ENCODE data around the gene MMEL1.
"Not testable (repeated sequence)": the region's sequence is repeated elsewhere in the genome, so short reads cannot be mapped to it uniquely, and the experiment has no call there.

Gene MMEL1, protein sequence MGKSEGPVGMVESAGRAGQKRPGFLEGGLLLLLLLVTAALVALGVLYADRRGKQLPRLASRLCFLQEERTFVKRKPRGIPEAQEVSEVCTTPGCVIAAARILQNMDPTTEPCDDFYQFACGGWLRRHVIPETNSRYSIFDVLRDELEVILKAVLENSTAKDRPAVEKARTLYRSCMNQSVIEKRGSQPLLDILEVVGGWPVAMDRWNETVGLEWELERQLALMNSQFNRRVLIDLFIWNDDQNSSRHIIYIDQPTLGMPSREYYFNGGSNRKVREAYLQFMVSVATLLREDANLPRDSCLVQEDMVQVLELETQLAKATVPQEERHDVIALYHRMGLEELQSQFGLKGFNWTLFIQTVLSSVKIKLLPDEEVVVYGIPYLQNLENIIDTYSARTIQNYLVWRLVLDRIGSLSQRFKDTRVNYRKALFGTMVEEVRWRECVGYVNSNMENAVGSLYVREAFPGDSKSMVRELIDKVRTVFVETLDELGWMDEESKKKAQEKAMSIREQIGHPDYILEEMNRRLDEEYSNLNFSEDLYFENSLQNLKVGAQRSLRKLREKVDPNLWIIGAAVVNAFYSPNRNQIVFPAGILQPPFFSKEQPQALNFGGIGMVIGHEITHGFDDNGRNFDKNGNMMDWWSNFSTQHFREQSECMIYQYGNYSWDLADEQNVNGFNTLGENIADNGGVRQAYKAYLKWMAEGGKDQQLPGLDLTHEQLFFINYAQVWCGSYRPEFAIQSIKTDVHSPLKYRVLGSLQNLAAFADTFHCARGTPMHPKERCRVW

DNA sequence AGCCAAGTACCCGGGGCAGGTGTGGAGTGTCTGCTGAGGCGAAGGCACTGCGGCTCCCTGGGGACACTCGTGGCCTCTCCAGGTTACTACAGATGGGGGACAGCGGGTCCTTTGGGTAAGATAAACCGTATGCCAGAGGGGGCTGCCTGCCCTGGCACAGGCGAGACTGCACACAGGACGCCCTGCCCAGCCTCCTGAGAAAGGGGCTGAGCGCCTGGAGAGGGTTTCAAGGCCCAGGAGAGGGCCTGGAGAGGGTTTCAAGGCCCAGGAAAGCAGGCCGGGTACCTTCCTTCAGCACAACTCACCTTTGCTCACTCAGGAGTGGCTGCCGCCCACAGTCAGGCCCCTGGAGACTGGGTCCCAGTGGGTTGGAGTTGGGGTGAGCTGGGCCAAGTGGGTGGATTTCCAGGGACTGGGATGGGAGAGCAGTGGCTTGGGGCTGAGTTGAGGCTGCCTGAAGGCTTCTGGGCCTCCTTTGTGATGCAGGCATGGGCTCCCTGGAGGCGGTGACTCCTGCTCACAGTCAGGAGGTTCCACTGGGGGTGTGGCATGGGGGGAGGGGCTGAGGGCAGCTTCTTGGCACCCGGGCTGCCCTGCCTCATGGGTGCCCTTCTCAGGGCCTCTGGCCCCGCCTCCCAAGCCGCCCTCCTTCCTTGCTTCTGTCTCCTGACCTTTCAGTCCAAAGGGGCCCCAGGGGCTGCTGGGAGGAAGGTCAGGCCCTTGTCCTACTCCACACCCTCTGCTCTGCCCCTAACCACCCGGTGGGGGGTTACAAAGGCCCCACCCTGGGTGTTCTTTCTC lies at the start of gene MMEL1:
MMEL1 (minus strand) TSS at position 456 of the 801 bp plus-strand sequence. CDS start 3,532 bp downstream, outside the sequence.
- no peak for FAIRE-seq

DNA sequence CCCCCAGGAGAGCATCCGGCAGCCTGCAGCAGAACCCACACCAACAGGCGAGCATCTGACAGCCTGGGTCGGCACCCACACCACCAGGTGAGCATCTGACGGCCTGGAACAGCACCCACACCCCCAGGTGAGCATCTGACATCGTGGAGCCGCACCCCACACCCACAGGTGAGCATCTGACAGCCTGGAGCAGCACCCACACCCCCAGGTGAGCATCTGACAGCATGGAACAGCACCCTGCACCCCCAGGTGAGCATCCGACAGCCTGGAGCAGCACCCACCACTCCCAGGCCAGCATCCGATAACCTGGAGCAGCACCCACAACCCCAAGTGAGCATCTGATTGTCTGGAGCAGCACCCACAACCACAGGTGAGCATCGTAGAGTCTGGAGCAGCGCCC lies 43.9 kb upstream of the MMEL1 start:
- FAIRE-seq: not testable (repeated sequence)

DNA sequence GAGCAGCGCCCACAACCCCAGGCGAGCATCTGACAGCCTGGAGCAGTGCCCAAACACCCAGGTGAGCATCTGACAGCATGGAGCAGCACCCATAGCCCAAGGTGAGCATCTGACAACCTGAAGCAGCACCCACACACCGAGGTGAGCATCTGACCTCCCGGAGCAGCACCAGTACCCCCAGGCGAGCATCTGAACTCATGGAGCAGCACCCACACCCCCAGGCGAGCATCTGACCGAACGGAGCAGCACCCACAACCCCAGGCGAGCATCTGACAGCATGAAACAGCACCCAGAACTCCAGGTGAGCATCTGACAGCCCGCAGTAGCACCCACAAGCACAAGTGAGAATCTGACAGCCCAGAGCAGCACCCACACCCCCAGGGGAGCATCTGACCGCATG lies 38.8 kb upstream of the MMEL1 start:
- FAIRE-seq: not testable (repeated sequence)

DNA sequence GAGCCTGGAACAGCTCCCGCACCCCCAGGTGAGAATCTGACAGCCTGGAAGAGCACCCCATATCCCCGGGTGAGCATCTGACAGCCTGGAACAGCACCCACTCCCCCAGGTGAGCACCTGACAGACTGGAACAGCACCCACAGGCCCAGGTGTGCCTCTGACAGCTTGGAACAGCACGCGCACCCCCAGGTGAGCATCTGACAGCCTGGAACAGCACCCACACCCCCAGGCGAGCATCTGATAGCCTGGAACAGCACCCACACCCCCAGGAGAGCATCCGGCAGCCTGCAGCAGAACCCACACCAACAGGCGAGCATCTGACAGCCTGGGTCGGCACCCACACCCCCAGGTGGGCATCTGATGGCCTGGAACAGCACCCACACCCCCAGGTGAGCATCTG lies 27.0 kb upstream of the MMEL1 start:
- not testable (repeated sequence) for FAIRE-seq

DNA sequence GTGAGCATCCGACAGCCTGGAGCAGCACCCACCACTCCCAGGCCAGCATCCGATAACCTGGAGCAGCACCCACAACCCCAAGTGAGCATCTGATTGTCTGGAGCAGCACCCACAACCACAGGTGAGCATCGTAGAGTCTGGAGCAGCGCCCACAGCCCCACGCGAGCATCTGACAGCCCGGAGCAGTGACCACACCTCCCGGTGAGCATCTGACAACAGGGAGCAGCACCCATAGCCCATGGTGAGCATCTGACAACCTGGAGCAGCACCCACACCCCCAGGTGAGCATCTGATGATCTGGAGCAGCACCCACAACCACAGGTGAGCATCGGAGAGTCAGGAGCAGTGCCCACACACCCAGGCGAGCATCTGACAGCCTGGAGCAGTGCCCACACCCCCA lies 25.1 kb upstream of the MMEL1 start:
- not testable (repeated sequence) for FAIRE-seq

DNA sequence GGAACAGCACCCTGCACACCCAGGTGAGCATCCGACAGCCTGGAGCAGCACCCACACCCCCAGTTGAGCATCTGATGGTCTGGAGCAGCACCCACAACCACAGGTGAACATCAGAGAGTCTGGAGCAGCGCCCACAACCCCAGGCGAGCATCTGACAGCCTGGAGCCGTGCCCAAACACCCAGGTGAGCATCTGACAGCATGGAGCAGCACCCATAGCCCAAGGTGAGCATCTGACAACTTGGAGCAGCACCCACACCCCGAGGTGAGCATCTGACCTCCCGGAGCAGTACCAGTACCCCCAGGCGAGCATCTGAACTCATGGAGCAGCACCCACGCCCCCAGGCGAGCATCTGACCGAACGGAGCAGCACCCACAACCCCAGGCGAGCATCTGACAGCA lies 24.3 kb upstream of the MMEL1 start:
- FAIRE-seq: not testable (repeated sequence)

DNA sequence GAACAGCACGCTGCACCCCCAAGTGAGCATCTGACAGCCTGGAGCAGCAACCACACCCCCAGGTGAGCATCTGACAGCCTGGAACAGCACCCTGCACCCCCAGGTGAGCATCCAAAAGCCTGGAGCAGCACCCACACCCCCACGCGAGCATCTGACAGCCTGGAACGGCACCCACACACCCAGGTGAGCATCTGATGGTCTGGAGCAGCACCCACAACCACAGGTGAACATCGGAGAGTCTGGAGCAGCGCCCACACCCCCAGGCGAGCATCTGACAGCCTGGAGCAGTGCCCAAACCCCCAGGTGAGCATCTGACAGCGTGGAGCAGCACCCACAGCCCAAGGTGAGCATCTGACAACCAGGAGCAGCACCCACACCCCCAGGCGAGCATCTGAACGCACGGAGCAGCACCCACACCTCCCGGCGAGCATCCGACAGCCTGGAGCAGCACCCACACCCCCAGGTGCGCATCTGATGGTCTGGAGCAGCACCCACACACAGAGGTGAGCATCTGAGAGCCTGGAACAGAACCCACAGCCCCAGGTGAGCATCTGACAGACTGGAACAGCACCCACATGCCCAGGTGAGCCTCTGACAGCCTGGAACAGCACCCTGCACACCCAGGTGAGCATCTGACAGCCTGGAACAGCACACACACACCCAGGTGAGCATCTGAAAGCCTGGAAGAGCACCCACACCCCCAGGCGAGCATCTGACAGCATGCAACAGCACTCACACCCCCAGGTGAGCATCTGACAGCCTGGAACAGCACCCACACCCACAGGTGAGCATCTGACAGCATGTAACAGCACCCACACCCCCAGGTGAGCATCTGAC lies 23.0 kb upstream of the MMEL1 start:
- FAIRE-seq: not testable (repeated sequence)

DNA sequence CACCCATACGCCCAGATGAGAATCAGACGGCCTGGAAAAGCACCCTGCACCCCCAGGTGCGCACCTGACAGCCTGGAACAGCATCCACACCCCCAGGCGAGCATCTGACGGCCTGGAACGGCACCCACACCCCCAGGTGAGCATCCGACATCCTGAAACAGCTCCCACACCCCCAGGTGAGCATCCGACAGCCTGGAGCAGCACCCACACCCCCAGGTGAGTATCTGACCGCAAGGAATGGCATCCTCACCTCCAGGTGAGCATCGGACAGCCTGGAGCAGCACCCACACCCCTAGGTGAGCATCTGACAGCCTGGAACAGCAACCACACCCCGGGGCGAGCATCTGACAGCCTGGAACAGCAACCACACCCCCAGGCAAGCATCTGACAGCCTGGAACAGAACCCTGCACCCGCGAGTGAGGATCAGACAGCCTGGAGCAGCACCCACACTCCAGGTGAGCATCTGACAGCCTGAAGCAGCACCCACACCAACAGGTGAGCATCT lies 21.7 kb upstream of the MMEL1 start:
- FAIRE-seq: not testable (repeated sequence)

DNA sequence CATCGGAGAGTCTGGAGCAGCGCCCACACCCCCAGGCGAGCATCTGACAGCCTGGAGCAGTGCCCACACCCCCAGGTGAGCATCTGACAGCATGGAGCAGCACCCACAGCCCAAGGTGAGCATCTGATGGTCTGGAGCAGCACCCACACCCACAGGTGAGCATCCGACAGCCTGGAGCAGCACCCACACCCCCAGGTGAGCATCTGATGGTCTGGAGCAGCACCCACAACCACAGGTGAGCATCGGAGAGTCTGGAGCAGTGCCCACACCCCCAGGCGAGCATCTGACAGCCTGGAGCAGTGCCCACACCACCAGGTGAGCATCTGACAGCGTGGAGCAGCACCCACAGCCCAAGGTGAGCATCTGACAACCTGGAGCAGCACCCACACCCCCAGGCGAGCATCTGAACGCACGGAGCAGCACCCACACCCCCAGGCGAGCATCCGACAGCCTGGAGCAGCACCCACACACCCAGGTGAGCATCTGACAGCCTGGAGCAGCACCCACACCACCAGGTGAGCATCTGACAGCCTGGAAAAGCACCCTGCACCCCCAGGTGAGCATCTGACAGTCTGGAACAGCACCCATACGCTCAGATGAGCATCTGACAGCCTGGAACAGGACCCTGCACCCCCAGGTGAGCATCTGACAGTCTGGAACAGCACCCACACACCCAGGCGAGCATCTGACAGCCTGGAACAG lies 21.1 kb upstream of the MMEL1 start:
- FAIRE-seq: not testable (repeated sequence)

DNA sequence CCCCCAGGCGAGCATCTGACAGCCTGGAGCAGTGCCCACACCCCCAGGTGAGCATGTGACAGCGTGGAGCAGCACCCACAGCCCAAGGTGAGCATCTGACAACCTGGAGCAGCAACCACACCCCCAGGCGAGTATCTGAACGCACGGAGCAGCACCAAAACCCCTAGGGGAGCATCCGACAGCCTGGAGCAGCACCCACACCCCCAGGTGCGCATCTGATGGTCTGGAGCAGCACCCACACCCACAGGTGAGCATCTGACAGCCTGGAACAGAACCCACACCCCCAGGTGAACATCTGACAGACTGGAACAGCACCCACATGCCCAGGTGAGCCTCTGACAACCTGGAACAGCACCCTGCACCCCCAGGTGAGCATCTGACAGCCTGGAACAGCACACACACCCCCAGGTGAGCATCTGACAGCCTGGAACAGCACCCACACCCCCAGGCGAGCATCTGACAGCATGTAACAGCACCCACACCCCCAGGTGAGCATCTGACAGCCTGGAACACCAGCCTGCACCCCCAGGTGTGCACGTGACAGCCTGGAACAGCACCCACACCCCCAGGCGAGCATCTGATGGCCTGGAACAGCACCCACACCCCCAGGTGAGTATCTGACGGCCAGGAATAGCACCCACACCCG lies 20.2 kb upstream of the MMEL1 start:
- not testable (repeated sequence) for FAIRE-seq

DNA sequence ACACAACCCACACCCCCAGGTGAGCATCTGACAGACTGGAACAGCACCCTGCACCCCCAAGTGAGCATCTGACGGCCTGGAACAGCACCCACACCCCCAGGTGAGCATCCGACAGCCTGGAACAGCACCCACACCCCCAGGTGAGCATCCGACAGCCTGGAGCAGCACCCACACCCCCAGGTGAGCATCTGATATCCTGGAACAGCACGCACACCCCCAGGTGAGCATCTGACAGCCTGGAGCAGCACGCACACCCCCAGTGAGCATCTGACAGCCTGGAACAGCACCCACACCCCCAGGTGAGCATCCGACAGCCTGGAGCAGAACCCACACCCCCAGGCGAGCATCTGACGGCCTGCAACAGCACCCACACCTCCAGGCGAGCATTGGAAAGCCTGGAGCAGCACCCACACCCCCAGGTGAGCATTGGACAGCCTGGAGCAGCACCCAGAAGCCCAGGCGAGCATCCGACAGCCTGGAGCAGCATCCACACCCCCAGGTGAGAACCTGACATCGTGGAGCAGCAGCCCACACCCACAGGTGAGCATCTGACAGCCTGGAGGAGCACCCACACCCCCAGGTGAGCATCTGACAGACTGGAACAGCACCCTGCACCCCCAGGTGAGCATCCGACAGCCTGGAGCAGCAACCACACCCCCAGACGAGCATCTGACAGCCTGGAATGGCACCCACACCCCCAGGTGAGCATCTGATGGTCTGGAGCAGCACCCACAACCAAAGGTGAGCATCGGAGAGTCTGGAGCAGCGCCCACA lies 19.5 kb upstream of the MMEL1 start:
- FAIRE-seq: not testable (repeated sequence)

DNA sequence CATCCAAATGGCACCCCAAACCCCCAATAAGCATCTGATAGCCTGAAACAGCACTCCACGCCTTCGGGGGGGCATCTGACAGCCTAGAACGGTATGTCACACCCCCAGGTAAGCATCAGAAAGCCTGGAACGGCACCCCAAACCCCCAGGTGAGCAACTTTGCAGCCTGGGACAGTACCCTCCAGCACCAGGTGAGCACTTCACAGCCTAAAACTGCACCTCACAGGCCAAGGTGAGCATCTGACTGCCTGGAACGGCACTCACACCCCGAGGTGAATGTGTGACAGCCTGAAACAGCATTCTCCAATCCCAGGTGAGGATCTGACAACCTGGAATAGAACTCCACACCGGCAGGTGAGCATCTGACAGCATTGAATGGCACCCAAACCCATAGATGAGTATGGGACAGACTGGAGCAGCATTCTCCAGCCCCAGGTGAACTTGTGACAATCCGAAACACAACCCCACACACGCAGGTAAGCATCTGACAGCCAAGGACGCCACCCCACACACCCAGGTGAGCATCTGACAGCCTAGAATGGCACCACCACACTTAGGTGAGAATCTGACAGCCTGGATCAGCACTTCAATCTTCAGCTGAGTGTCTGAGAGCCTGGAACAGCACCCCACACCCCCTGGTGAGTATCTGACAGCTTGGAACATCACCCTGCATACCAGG lies 18.3 kb upstream of the MMEL1 start:
- no peak for FAIRE-seq

DNA sequence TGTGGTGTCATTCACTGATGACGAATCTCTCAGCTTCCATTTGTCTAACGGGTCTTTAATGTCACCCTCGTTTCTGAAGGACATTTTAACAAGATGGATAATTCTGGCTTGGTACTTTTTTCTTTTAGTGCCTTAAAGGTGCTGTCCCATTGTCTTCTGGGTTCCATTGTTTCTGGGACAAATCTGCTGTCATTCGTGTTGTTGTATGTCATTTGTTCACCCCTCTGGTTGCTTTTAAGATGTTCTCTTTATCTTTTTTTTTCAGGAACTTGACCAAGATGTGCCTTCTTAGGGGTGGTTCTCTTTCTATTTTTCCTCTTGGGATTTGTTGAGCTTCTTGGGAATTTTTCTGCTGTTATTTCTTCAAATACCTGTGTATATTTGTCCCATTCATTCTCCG lies 14.0 kb upstream of the MMEL1 start:
- FAIRE-seq: no peak

DNA sequence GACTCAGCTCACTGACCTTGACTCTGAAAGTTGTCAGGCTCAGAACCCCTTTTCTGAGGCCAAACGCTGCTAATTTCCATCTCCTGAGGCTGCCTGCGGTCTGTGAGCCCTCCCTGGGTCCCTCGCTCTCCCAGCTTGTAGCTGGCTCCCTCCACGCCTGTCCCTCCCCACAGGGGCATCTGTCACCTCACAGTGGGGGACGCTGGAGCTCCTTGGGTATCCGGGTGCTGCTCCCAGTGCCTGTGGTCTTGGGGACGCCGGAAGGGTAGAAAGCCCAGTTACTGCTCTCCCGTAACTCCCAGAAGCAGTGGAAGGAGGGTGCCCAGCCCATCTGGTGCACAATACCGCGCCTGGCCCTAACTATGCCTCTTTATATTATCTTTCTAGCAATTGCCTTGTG lies 13.0 kb upstream of the MMEL1 start:
- no peak for FAIRE-seq

DNA sequence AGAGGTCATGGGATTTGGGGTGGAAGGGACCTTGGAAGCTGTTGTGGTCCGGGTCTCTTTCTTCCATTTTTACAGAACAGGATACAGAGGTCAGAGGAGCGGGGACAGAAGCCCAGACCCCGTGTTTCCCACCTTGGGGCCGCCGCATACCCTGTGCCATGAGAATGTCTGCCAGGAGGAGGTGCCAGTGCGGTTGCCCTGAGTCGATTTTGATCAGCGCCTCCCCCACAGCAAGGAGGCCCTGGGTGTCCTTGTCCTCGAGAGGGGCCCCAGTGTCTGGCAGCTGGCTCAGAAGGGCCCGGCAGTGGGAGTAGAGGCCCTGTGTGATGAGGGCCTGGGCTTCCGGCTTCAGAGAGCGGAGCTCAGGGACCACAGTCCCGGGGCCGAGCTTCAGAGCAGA lies 12.3 kb upstream of the MMEL1 start:
- FAIRE-seq: no peak

DNA sequence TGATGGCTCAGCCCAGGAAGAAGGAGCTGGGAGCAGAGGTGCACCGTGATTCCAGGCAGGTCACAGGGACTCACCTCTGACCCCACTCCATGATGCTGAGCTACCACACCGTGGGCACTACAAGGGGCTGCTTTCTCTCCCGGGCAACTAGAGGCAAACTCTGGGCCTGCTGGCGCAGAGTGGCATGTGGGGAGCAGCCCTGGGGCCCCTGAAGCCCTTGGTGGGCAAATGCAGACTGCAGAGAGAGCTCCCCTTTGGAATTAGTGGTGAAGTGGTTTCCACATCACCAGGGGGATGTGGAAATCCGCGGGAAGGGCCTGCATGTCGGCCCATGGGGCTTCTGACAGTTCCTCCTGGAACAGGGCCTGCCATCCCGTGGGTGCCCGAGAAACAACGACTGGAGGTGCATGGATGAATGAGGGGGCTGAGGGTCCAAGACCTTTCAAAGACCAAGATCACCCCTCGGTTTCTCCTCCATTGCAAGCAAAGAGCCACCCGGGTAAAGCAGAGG lies 11.8 kb upstream of the MMEL1 start:
- no peak for FAIRE-seq

DNA sequence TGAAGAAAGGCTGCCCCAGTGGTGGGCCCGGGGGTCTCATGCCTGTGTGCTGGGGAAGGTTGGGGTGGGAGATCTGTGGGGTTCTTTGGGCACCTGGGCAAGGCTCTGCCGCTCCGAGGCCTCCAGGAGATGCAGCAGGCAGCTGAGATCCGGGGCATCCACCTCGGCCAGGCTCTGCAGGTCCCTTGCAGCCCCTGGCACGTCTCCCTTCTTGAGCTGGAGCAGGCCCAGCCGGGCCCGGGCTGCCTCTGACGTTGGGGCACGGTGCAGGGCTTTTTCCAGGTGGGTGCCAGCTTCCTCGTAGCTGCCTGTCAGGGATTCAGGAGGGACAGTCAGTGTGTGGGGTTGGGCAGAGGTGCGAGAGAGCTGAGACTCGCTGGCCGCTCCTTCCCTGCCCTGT lies 11.4 kb upstream of the MMEL1 start:
- no peak for FAIRE-seq

DNA sequence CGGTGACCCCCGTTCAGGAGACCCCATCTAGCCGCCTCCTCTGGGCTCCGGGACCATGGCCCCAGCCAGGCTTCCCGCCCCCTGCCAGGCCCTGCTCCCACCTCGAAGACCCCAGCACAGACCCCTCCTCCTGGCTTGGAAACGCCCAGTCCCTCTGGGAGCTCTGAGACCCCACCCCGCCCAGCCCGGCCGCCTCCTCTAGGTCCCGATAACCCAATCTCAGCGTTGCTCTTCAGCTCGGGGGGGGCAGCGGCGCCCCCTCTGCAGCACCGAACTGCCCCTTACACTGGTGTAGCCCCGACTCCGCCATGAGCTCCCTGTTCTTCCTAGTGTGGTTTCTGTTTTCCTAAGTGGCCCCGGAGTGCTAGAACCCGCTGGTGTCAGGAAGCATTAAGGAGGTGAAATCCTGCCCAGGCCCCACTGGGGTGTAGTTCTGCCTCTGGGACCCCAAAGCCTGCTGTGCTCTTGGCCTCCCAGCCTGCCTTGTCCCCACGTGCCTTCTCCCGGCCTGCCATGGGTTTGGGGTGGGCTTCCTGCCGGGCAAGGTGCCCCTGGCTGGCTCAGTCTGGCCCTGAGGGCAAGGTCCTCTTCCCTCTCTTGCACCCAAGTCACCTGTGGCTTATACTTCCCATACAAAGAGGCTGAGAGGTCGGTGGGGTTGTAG lies 10.7 kb upstream of the MMEL1 start:
- no peak for FAIRE-seq

All from endometrium (tissue), 2 donors.